VCaP (cell line): Measurements from ENCODE around the gene TYSND1.
A peak's percentile ranks its signal among the peaks of the same experiment; 100 is the strongest.
"Not testable (repeated sequence)": the region's sequence is repeated elsewhere in the genome, so short reads cannot be mapped to it uniquely, and the experiment has no call there.

Experiments
- H3K27ac ChIP-seq: fragments of 450-650 bp; 2 replicates; pipeline ENCODE4 v1.5.1; 2017
- TF ChIP-seq, protein P1 (sequence below): fragments of 450-650 bp; conservative IDR thresholded peaks from 2 replicates; pipeline ENCODE4 v1.5.1; 2017; ENCODE audit warnings: mild to moderate bottlenecking, moderate library complexity

TYSND1 gene

DNA sequence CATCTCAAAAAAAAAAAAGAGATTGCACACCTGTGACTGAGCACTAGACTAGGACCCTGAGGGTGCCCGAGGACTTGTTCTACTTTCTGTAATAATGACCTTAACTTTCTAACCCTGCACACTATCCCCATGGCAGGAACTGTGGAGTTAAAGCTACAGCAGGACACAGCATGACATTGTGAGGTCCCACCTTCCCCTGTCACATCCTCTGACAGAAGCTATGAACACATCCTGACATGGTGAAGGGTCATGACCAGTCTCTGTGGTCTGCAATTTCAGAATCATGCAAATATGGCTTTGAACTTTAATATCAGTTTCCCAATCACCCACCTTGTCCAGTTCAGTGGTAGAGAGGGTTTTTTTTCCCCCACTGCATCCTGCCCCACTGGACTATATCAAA is 42.3 kb upstream of the TYSND1 start:
- TF ChIP-seq, protein P1, sequence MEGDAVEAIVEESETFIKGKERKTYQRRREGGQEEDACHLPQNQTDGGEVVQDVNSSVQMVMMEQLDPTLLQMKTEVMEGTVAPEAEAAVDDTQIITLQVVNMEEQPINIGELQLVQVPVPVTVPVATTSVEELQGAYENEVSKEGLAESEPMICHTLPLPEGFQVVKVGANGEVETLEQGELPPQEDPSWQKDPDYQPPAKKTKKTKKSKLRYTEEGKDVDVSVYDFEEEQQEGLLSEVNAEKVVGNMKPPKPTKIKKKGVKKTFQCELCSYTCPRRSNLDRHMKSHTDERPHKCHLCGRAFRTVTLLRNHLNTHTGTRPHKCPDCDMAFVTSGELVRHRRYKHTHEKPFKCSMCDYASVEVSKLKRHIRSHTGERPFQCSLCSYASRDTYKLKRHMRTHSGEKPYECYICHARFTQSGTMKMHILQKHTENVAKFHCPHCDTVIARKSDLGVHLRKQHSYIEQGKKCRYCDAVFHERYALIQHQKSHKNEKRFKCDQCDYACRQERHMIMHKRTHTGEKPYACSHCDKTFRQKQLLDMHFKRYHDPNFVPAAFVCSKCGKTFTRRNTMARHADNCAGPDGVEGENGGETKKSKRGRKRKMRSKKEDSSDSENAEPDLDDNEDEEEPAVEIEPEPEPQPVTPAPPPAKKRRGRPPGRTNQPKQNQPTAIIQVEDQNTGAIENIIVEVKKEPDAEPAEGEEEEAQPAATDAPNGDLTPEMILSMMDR = no peak
- H3K27ac ChIP-seq = no peak overlapping the region

DNA sequence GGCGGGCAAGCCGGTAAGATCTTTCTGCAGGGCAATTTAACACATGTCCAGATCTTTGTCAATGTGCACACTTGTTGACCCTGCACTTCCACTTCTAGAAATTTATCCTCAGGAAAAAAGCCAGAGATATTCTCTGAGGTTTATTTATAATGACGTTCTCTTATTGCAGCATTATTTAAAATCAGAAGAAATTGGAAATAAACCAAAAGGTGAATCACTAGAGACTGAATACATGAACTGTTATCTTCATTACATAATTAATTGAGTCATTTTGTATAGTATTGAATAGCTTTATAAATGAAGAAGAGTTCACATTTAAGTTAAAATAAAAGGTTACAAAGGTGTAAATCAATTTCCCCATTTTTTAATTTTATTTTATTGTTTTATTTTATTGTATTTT is 40.1 kb upstream of the TYSND1 start:
- TF ChIP-seq, protein P1 = no peak
- 0 out of 2 replicates have a peak overlapping the region, but pooled peaks have one; percentile 22 for H3K27ac ChIP-seq

DNA sequence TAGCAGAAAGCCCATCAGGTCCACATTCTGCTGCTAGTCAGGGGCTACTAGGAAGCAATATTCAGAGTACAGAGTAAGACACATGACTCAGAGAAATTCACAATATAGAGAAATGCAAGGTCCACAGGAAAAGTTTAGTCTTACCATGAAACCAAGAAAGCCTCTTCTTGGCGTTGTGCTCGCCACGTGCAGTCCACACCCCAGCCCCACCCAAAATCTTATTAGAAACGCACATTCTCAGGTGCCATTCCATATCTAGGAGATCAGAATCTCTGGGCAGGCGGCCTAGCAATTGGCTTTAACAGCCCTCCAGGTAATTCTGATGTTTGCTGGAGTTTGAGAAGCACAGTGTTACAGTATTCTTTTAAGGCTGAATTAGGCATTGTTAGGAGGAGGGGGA is 39.6 kb upstream of the TYSND1 start:
- H3K27ac ChIP-seq = 0 out of 2 replicates have a peak overlapping the region, but pooled peaks have one; percentile 22
- TF ChIP-seq, protein P1 = no peak

DNA sequence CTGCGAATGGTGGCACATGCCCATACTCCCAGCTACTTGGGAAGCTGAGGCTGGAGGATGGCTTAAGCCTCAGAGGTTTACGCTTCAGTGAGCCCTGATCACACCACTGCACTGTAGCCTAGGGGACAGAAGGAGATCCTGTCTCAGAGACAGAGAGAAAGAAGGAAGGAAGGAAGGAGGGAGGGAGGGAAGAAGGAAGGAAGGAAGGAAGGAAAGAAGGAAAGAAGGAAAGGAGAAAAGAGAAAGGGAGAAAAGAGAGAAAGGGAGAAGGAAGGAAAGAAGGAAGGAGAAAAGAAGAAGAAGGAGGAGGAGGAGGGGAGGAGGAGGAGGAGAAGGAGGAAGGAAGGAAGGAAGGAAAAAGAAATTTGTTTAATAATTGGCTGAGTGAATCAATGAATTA is 36.8 kb upstream of the TYSND1 start:
- TF ChIP-seq, protein P1 = no peak
- no peak overlapping the region for H3K27ac ChIP-seq

DNA sequence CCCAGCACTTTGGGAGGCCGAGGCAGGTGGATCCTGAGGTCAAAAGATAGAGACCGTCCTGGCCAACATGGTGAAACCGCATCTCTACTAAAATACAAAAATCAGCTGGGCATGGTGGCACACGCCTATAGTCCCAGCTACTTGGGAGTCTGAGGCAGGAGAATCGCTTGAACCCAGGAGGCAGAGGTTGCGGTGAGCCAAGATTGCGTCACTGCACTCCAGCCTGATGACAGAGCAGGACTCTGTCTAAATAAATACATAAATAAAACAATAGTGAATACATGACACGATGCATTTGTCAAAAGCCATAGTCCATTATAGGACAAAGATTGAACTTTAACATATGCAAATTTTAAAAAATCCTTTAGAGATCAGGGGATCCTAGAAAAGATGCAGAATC is 32.7 kb upstream of the TYSND1 start:
- H3K27ac ChIP-seq = not testable (repeated sequence)

DNA sequence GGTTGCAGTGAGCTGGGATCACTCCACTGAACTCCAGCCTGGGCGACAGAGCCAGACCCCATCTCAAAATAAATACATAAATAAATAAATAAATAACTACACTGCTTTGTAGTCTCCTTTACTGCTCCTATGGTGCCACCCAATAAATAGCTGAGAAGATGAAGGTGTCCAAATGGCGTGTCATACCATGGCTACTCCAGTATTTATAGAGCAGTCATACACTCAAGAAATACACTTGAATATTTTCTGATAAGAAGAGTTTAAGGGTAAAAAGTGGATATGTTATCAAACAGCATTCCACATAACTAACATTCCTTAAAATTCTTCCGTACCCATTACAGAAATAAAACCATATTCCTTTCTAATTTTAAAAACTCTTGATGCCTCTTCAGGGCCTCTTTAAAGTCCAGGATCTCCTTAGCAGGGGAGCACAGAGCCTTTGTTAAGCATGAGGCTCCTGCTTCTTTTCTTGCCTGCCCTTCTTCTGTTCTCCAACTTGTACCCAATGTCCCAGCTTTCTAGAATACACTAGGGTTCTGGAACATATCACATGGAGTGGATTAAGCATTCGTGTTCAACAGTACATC is 31.7 kb upstream of the TYSND1 start:
- H3K27ac ChIP-seq = no peak overlapping the region
- TF ChIP-seq, protein P1 = no peak

DNA sequence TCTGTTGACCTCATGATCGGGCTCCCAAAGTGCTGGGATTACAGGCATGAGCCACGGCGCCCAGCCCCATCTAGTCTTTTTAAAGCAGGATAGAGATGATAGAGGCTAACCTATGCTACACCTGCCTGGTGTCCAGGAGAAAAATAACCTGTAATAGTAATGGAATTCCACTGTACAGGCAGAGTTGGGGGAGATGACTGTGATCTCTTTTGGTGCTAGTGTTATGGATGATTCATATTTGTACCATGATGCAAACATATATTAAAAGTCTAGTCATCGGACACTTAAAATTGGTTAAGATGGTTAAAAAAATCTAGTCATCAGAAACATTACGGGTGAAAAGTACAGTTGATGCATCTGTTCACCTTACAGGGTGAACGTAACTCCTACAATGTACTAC is 29.9 kb upstream of the TYSND1 start:
- TF ChIP-seq, protein P1 = no peak
- H3K27ac ChIP-seq = no peak overlapping the region

DNA sequence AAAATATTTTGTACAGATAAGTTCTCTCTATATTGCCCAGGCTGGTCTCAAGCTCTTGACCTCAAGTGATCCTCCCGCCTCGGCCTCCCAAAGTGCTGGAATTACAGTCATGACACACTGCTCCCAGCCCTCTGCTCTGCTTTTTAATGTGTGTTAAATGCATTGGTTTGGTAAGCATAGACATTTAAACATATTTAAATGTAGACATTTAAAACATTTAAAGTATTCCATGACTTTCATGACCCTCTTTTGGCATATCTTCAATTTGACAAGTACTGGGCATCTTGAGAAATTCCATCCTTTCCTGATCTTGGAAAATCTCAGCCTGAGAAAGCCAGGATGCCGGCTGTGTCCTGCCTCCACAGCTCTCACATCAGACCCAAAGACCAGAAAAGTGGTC is 29.0 kb upstream of the TYSND1 start:
- TF ChIP-seq, protein P1 = no peak
- no peak overlapping the region for H3K27ac ChIP-seq
